GM12878 (cell line): Measurements from ENCODE around the gene CASK.

Experiments used
- ATF2 ChIP-seq: IDR thresholded peaks from 2 replicates; pipeline ENCODE4 v1.6.1; 2012; ENCODE audit warnings: low read length, inconsistent platforms
- CEBPB ChIP-seq, 2 experiments: fragments of 150-350 bp in 1 of 2; IDR thresholded peaks; 2 replicates each; pipeline ENCODE4 v1.6.1; 2012 to 2014; ENCODE audit warnings: low read depth in 2 of 2, low read length in 2 of 2, borderline replicate concordance in 1 of 2, inconsistent platforms in 1 of 2
- CHD2 ChIP-seq: IDR thresholded peaks from 2 replicates; pipeline ENCODE4 v1.6.1; 2011; ENCODE audit warnings: low read depth, low read length, improper control_type of control experiment, borderline replicate concordance
- EED ChIP-seq: sonication (generic); IDR thresholded peaks from 2 replicates; pipeline ENCODE4 v1.6.1; 2016; ENCODE audit warnings: antibody characterized with exemption, low read depth
- KDM1A ChIP-seq: fragments of 200-600 bp; sonication (generic); IDR thresholded peaks from 2 replicates; pipeline ENCODE4 v1.6.1; 2016; ENCODE audit warnings: borderline replicate concordance
- MYC ChIP-seq: IDR thresholded peaks from 2 replicates; pipeline ENCODE4 v1.6.1; 2011; ENCODE audit warnings: mild to moderate bottlenecking, low read length, moderate library complexity, inconsistent platforms; ENCODE audit not compliant: insufficient read depth, insufficient replicate concordance, insufficient read length, severe bottlenecking
- POLR2AphosphoS5 ChIP-seq: IDR thresholded peaks from 2 replicates; pipeline ENCODE4 v1.6.1; 2011; ENCODE audit warnings: mild to moderate bottlenecking, low read length, inconsistent platforms
- RUNX3 ChIP-seq: IDR thresholded peaks from 2 replicates; pipeline ENCODE4 v1.6.1; 2012; ENCODE audit warnings: low read length, inconsistent platforms
- SP1 ChIP-seq: IDR thresholded peaks from one replicate; pipeline ENCODE4 v1.6.1; 2011; ENCODE audit warnings: low read depth, low read length
- SPI1 ChIP-seq: IDR thresholded peaks from 2 replicates; pipeline ENCODE4 v1.6.1; 2011; ENCODE audit warnings: low read depth, mild to moderate bottlenecking, low read length, moderate library complexity, borderline replicate concordance; ENCODE audit not compliant: insufficient read depth
- SUPT20H ChIP-seq: IDR thresholded peaks from 2 replicates; pipeline ENCODE4 v1.6.1; 2011; ENCODE audit warnings: low read depth, mild to moderate bottlenecking, low read length, moderate library complexity, borderline replicate concordance; ENCODE audit not compliant: control insufficient read depth
- ZNF274 ChIP-seq: IDR thresholded peaks from one replicate; pipeline ENCODE4 v1.8.0; 2011; ENCODE audit not compliant: insufficient read length, insufficient read depth
- TF ChIP-seq, protein P1 (sequence below): IDR thresholded peaks from 2 replicates; pipeline ENCODE4 v1.6.1; 2012; ENCODE audit warnings: low read depth, low read length, improper control_type of control experiment
- TF ChIP-seq, protein P2 (sequence below), 3 experiments: IDR thresholded peaks in 2 of 3; conservative IDR thresholded peaks in 1 of 3; 2 replicates each; pipeline ENCODE4 v1.5.1; 2011; ENCODE audit warnings: low read depth in 3 of 3, low read length in 3 of 3, mild to moderate bottlenecking in 3 of 3, control low read depth in 2 of 3, moderate library complexity in 2 of 3, inconsistent platforms in 1 of 3, mixed read lengths in 1 of 3; ENCODE audit not compliant: control insufficient read depth in 2 of 3, insufficient read depth in 1 of 3; ENCODE audit errors: extremely low read depth in 1 of 3

- TF ChIP-seq, protein P1, sequence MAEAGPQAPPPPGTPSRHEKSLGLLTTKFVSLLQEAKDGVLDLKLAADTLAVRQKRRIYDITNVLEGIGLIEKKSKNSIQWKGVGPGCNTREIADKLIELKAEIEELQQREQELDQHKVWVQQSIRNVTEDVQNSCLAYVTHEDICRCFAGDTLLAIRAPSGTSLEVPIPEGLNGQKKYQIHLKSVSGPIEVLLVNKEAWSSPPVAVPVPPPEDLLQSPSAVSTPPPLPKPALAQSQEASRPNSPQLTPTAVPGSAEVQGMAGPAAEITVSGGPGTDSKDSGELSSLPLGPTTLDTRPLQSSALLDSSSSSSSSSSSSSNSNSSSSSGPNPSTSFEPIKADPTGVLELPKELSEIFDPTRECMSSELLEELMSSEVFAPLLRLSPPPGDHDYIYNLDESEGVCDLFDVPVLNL: no peak
- TF ChIP-seq CEBPB (IDR thresholded peaks at IDR 0.05; ENCODE audit: borderline replicate concordance in 1 of 2, low read depth in 2 of 2, low read length in 2 of 2): no peak
- no peak for TF ChIP-seq SUPT20H
- TF ChIP-seq CHD2: no peak
- no peak for TF ChIP-seq EED
- no peak for TF ChIP-seq SP1
- TF ChIP-seq ATF2: no peak
- TF ChIP-seq RUNX3: no peak
- TF ChIP-seq SPI1: no peak
- TF ChIP-seq KDM1A: no peak
- no peak for TF ChIP-seq MYC
- TF ChIP-seq ZNF274: no peak
- no peak for TF ChIP-seq POLR2AphosphoS5
- TF ChIP-seq, protein P2, sequence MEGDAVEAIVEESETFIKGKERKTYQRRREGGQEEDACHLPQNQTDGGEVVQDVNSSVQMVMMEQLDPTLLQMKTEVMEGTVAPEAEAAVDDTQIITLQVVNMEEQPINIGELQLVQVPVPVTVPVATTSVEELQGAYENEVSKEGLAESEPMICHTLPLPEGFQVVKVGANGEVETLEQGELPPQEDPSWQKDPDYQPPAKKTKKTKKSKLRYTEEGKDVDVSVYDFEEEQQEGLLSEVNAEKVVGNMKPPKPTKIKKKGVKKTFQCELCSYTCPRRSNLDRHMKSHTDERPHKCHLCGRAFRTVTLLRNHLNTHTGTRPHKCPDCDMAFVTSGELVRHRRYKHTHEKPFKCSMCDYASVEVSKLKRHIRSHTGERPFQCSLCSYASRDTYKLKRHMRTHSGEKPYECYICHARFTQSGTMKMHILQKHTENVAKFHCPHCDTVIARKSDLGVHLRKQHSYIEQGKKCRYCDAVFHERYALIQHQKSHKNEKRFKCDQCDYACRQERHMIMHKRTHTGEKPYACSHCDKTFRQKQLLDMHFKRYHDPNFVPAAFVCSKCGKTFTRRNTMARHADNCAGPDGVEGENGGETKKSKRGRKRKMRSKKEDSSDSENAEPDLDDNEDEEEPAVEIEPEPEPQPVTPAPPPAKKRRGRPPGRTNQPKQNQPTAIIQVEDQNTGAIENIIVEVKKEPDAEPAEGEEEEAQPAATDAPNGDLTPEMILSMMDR (IDR thresholded peaks at IDR 0.05 in 2 of 3, conservative IDR thresholded peaks at IDR 0.05 in 1 of 3; ENCODE audit: control insufficient read depth in 2 of 3, extremely low read depth in 1 of 3, insufficient read depth in 1 of 3, low read depth in 3 of 3, low read length in 3 of 3): no peak
These were observed 270.2 kb downstream of the CASK start for GRCh38 chrX:41653125-41653524.
